Mucosa of rectum (tissue), 2 donors: ENCODE measurements around the gene MESD.

Experiments used
- H3K27ac ChIP-seq, 2 donors: one replicate each; pipeline ENCODE4 v1.7.0; 2013; ENCODE audit warnings: inconsistent platforms in 2 of 2, low read depth in 2 of 2, low read length in 2 of 2
- H3K27me3 ChIP-seq, 2 donors: one replicate each; pipeline ENCODE4 v1.7.0; 2013; ENCODE audit warnings: low read length in 2 of 2; ENCODE audit not compliant: control insufficient read depth in 2 of 2, insufficient read depth in 2 of 2
- H3K36me3 ChIP-seq, 2 donors: one replicate each; pipeline ENCODE4 v1.7.0; 2013; ENCODE audit warnings: low read length in 2 of 2; ENCODE audit not compliant: control insufficient read depth in 2 of 2, insufficient read depth in 2 of 2
- H3K4me1 ChIP-seq, 2 donors: one replicate each; pipeline ENCODE4 v1.7.0; 2013; ENCODE audit warnings: low read length in 2 of 2, mild to moderate bottlenecking in 1 of 2; ENCODE audit not compliant: control insufficient read depth in 2 of 2, insufficient read depth in 2 of 2
- H3K4me3 ChIP-seq, 2 donors: one replicate each; pipeline ENCODE4 v1.7.0; 2013; ENCODE audit warnings: low read length in 2 of 2
- H3K9ac ChIP-seq, 2 donors: one replicate each; pipeline ENCODE4 v1.7.0; 2013; ENCODE audit warnings: low read length in 2 of 2, low read depth in 1 of 2, mild to moderate bottlenecking in 1 of 2
- H3K9me3 ChIP-seq, 2 donors: one replicate each; pipeline ENCODE4 v1.7.0; 2013; ENCODE audit warnings: low read length in 2 of 2; ENCODE audit not compliant: control insufficient read depth in 2 of 2
- donor health status: healthy.
- donor health status: Normal muscosa, but diverticular disease.

MESD gene

DNA sequence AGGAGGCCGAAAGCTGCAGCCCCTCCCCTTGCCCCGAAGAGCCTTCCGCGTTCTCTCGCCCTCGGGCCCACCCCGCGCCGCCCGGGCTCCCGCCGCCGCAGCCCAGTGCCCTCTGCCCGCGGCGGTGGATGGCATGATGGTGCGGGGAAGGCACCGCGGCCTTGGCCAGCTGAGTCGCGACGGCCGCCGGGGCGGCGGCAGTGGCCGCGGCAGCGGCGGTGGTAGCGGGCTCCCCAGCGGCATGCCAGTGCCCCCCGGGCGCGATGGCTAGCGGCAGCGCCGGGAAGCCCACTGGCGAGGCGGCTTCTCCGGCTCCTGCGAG is 12.4 kb upstream of the MESD start:
- Histone ChIP-seq H3K9ac (peak overlapping the region; percentile 32 to 99), H3K4me1 (peaks cover 16 to 20% of the 10 kb centered on the region in 2 donors), H3K27me3 (no peaks in the 10 kb centered on the region), H3K27ac (peak overlapping the region; percentile 98 to 99), H3K9me3 (no peaks in the 10 kb centered on the region), H3K4me3 (peak overlapping the region; percentile 71 to 97), H3K36me3 (peaks cover 3 to 7% of the 10 kb centered on the region in 2 donors)

DNA sequence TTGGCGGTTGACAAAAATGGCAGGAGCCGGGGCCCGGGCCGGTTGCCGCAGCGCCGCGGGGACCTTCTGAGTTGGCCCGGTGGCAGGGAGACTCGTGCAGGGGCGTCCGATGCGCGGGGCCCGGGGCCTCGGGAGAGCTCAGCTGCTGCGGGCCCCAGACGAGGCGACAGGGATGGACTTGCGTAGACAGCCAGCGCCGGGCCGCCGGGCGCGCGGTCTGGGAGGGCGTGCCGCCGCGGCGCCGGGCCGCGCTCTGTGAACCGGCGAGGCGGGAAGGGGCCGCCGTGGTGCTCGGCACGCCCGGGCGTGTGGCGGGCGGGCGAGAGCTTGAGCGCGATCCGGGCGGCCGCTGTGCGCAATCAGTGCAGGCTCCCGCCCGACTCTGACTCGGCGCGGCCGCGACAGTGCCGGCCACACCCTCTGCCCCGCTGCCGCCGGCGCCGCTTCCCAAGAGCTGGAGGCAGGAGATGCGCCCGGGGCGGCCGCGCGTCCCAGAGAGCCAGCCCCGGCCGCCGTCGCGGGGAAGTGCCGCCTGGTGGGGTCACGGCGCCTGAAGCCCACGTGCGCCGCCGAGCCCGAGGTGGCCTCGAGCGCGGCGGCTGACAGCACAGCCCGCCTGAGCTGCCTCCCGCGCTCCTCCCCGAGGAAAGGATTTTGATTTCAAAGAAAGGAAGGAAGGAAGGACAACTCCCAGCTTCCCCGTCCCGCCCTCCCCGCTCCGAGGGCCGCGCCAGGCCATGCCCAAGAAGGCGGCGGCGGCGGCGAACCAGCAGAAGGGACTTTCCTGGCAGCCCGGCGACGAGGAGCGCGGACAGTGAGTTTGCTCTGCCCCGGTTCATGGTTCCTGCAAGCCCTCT is 11.8 kb upstream of the MESD start:
- H3K36me3 ChIP-seq, result peaks cover 3 to 7% of the 10 kb centered on the region in 2 donors
- peaks cover 16 to 20% of the 10 kb centered on the region in 2 donors for H3K4me1 ChIP-seq
- H3K4me3 ChIP-seq, result peak overlapping the region; percentile 71 to 97
- peak overlapping the region; percentile 98 to 99 for H3K27ac ChIP-seq
- H3K27me3 ChIP-seq, result no peaks in the 10 kb centered on the region
- H3K9ac ChIP-seq, result peak overlapping the region; percentile 88 to 99
- no peaks in the 10 kb centered on the region for H3K9me3 ChIP-seq

DNA sequence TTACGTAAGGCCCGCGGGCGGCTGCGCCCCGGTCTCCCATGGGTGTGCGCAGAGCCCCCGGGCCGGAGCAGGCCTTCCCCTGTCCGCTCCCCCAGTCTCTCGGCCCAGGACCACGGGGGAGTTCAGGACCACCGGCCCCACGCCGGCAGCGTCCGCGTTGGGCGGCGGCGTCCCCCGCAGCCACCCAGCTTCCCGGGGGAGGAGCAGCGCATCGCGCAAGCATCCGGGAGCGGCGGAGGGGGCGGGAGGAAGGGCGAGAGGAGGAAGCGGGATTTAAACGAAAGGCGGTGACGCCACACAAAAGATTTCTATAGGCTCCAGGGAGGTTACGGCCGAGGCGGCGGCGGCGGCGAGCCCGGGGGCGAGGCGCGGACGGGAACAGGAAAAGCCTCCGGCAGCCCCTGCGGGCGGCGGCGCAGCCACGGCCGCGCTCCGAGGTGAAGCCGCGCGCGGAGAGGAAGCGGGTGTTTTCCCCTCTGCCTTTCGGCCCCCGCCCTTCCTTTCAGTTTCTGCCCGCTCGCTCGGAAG is 11.1 kb upstream of the MESD start, which contains the start of gene TLNRD1:
Gene TLNRD1, plus strand, starts transcription at position 300 of the 528 bp plus-strand sequence. CDS start 1,349 bp downstream, outside the sequence.
- H3K9ac ChIP-seq, result peak within 1 kb of the TSS; percentile 99
- H3K4me1 ChIP-seq, result peaks cover 16 to 20% of the 10 kb centered on the region in 2 donors
- H3K9me3 ChIP-seq, result no peaks in the 10 kb centered on the region
- H3K27ac ChIP-seq, result peak within 1 kb of the TSS; percentile 98 to 99
- no peaks in the 10 kb centered on the region for H3K27me3 ChIP-seq
- peak within 1 kb of the TSS; percentile 71 to 97 for H3K4me3 ChIP-seq
- H3K36me3 ChIP-seq, result peaks cover 3 to 7% of the 10 kb centered on the region in 2 donors

DNA sequence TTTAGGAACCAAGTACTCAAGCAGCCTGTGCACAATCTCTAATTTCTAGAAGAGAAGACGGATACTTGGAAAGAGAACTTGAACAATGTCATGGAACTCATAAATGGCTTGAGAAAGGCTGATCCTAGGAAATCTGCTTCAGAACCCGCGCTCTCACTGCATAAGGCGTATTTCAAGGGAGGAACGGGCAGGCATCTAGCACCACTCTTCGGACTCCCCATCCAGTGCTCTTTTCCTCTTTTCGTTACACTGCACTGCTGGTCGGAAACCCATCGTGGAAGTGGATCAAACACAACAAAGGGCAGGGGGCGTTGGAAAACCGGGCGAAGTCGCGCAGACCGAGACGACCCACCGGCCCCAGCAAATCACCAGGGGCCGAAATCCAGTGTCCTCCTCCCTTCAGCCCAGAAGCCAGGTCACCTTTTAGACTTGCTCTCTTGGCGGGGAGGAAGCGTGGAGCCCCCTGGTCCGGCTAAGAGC is 10.6 kb upstream of the MESD start:
- Histone ChIP-seq H3K4me1 (peaks cover 16 to 20% of the 10 kb centered on the region in 2 donors), H3K27ac (peak overlapping the region; percentile 98 to 99), H3K36me3 (peaks cover 3 to 7% of the 10 kb centered on the region in 2 donors), H3K9me3 (no peaks in the 10 kb centered on the region), H3K9ac (peak overlapping the region; percentile 99), H3K4me3 (peak overlapping the region; percentile 71 to 97), H3K27me3 (no peaks in the 10 kb centered on the region)

DNA sequence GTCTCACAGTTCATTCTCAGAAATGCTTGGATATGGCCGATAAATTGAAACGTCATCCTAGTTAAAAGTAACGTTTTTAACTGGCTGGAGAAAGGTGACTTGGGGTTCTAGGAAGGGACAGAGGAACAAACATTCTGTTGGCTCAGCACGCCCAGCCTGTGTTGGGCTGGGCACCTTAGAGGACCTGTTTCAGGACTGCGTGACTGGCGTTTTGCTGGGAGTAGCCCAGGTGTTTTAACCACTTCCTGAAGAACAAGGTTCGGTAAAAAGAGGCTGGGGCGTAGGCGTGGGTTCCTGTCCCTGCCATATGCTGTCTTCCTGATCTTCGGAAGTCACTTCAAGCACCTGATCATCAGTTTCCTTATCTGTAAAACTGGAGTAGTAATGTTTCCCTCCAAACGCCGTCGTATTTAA is 10.0 kb upstream of the MESD start:
- Histone ChIP-seq H3K4me3 (peak overlapping the region; percentile 71 to 97), H3K9me3 (no peaks in the 10 kb centered on the region), H3K4me1 (peaks cover 16 to 20% of the 10 kb centered on the region in 2 donors), H3K9ac (peak overlapping the region; percentile 99), H3K27ac (peak overlapping the region; percentile 98 to 99), H3K36me3 (peaks cover 3 to 7% of the 10 kb centered on the region in 2 donors), H3K27me3 (no peaks in the 10 kb centered on the region)

DNA sequence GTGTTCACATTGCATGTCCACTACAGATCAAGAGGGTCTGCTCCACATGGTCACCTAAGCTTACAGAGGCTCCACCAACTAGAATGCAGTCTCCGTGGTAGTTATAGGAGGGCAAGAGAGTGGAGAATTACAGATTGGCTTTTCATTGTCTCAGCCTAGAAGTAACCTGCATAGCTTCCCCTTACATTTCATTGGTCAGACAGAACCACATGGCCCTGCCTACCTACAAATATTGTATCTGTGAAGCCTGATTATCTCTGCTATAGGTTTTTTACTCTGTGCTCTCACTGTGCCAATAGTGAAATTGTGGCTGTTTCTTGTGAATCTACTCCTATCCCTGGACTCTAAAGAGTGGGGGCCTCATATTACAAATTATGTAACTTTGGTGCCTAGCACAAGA is 8.6 kb upstream of the MESD start:
- H3K27me3 ChIP-seq, result no peaks in the 10 kb centered on the region
- H3K4me1 ChIP-seq, result peaks cover 13 to 20% of the 10 kb centered on the region in 2 donors
- no peak overlapping the region for H3K4me3 ChIP-seq
- no peak overlapping the region for H3K9ac ChIP-seq
- H3K27ac ChIP-seq, result no peak overlapping the region
- H3K9me3 ChIP-seq, result no peaks in the 10 kb centered on the region
- H3K36me3 ChIP-seq, result peaks cover 0 to 3% of the 10 kb centered on the region in 2 donors

DNA sequence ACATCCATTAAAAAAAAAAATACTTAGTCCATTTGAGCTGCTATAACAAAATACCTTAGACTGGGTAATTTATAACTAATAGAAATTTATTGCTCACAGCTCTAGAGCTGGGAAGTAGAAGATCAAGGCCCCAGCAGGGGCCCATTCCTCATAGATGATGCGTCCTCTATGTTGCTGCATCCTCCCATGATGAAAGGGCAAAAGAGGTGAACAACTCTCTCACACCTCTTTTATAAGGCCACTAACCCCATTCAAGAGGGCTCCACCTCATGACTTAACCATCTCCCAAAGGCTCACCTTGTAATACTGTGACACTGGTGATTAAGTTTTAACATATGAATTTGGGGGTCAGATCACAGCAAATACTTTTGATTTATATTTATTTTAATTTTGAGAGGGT is 8.1 kb upstream of the MESD start:
- peaks cover 9 to 16% of the 10 kb centered on the region in 2 donors for H3K4me1 ChIP-seq
- no peak overlapping the region for H3K4me3 ChIP-seq
- H3K27ac ChIP-seq, result no peak overlapping the region
- H3K9me3 ChIP-seq, result no peaks in the 10 kb centered on the region
- H3K27me3 ChIP-seq, result no peaks in the 10 kb centered on the region
- H3K36me3 ChIP-seq, result peaks cover 0 to 1% of the 10 kb centered on the region in 2 donors
- H3K9ac ChIP-seq, result no peak overlapping the region

DNA sequence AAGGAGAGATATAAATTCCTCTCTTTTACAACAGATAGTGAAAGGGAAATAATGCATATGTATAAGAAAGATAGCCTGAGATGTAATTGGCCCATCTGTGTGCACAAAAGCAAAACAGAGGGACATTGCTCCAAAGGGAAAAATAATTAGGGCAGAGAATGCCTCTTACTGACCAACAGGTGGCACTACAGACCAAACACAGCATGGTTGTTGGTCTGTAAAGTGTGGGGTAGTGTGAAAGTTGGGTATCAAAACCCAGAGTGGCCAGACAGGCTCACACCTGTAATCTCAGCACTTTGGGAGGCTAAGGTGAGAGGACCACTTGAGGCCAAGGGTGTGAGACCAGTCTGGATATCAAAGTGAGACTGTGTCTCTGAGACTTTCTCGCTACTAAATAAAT is 6.6 kb upstream of the MESD start:
- Histone ChIP-seq H3K4me3 (no peak overlapping the region), H3K4me1 (peaks cover 7% of the 10 kb centered on the region in 2 donors), H3K27ac (no peak overlapping the region), H3K36me3 (no peaks in the 10 kb centered on the region), H3K9me3 (no peaks in the 10 kb centered on the region), H3K27me3 (no peaks in the 10 kb centered on the region), H3K9ac (no peak overlapping the region)

DNA sequence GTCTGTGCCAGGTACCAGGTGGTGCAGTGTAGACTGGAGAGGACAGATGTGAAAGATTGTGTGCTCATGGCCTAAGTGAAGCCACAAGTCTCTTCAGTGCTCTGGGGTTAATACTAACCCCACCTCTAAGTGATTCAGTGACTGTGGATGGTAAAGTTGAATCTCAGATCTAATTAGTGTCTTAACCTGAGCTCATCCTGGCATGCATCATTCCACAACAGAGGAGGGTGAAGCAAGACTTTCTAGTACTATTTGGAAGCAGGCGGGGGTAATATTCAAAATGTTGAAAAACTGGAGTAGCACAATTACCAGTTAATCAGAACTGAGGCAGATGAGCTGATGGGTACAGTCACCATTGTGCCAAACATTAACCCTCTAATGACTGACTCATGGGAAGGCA is 2.8 kb upstream of the MESD start:
- H3K27ac ChIP-seq, result no peak overlapping the region
- peaks cover 18 to 29% of the 10 kb centered on the region in 2 donors for H3K4me1 ChIP-seq
- no peaks in the 10 kb centered on the region for H3K27me3 ChIP-seq
- H3K9me3 ChIP-seq, result no peaks in the 10 kb centered on the region
- no peaks in the 10 kb centered on the region for H3K36me3 ChIP-seq
- H3K4me3 ChIP-seq, result no peak overlapping the region
- H3K9ac ChIP-seq, result no peak overlapping the region

DNA sequence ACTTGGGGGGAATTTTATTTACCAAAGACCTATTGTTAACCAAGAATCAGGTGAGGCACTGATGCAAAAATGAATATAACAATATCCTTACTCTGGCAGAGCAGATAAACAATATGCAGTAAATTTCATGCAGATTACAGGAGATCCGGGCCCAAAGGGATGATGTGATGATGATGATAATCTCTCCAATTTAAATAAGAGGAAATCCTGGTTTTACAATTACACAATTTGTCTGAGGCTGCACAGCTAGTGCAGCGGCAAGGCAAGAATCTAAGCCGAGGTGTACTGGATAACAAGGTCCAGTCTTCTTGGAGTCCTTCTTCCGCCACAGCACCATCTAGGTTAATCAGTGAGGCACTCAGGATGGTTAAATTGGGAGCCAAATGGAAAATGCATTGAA is 2.4 kb upstream of the MESD start:
- Histone ChIP-seq H3K4me1 (peaks cover 18 to 29% of the 10 kb centered on the region in 2 donors), H3K27me3 (no peaks in the 10 kb centered on the region), H3K27ac (no peak overlapping the region), H3K9me3 (no peaks in the 10 kb centered on the region), H3K9ac (no peak overlapping the region), H3K36me3 (no peaks in the 10 kb centered on the region), H3K4me3 (no peak overlapping the region)
